Epithelial cell of umbilical artery (primary cell): ENCODE results near the gene ZNF567. TPM values are rescaled to one million over a fixed set of nuclear protein-coding genes. Genes with fewer than 3 reads are reported as not detected.

ENCODE experiments used
- total RNA-seq: library from RNA; depleted of rRNA; stranded (reverse); fragments of >200 nt; gene quantifications from 2 replicates; pipeline ENCODE4 v1.2.3, GENCODE V29; 2014

Gene ZNF567
- total RNA-seq, result 5.8 and 7.5 TPM in 2 replicates

DNA sequence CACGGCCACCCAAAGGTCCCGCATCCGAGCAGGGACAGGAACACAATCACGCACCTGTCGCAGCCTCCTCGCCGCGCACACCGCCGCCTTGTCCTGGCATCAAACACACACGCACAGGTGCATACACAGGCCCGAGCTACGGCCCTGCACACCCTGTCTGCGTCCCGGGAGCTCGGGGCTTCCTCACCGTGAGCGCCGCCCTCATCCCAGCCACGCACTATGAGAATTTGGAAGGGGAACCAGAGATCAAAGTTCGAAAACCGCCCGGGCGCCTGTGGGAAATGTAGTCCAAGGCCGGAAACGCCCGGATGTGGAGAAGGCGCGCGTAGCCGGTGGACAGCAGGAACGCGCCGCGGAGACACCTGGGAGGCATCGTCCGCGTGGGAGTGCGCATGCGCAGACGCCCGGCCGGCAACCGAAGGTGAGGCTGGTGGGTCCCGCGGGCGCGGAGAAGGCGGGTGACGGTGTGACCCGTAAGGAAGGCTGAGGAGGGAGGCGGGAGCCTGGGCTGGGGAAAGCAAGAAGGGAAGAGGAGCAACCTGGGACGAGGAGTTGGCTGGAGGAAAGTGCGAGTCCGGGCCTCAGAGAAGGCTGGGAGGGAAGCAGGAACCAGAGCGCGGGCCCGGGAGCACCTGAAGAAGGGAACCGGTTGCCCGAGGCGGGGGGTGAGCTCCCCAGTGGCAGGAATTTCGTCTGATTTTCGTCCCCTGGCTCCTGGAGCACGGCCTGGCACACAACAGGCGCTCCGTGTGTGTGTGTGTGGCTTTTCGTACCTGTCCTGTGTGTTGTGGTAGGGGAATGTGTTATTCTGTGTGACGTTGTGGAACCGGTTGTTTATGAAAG lies at the start of gene ZNF567:
ZNF567 (plus strand) TSS at position 399 of the 843 bp plus-strand sequence. CDS start 7,256 bp downstream, outside the sequence.

Other genes with a start within 250 kb of the ZNF567 start
- 9.7 and 11.2 TPM in 2 replicates for gene ZNF566, start 198.1 kb upstream of the ZNF567 start, total RNA-seq
- 15.6 and 21.7 TPM in 2 replicates for gene ZNF260, start 159.3 kb upstream of the ZNF567 start, total RNA-seq
- 8.1 and 9.4 TPM in 2 replicates for gene ZNF529, start 114.3 kb upstream of the ZNF567 start, total RNA-seq
- gene ZNF382, start 82.3 kb upstream of the ZNF567 start, total RNA-seq, result 5.5 and 9.4 TPM in 2 replicates
- gene ZNF461, start 20.8 kb upstream of the ZNF567 start, total RNA-seq, result 5.6 and 6.2 TPM in 2 replicates
- gene ZNF850, start 85.2 kb downstream of the ZNF567 start, total RNA-seq, result 3.2 and 3.9 TPM in 2 replicates
- 4.9 and 9.1 TPM in 2 replicates for gene ZNF790, start 150.8 kb downstream of the ZNF567 start, total RNA-seq
- gene ZNF345, start 163.3 kb downstream of the ZNF567 start, total RNA-seq, result 1.9 and 3.0 TPM in 2 replicates
- 1.3 and 1.4 TPM in 2 replicates for gene ZNF829, start 228.7 kb downstream of the ZNF567 start, total RNA-seq
- gene ZNF568, start 228.7 kb downstream of the ZNF567 start, total RNA-seq, result 5.5 and 7.0 TPM in 2 replicates